SH-SY5Y (cell line): Measurements from ENCODE around the gene SLC2A5.

Experiments
- GATA2 ChIP-seq: IDR thresholded peaks from 2 replicates; pipeline ENCODE4 v1.6.1; 2011; ENCODE audit warnings: mild to moderate bottlenecking, low read depth, low read length
- GATA3 ChIP-seq: IDR thresholded peaks from 2 replicates; pipeline ENCODE4 v1.6.1; 2011; ENCODE audit warnings: low read depth, mild to moderate bottlenecking, low read length, moderate library complexity

DNA sequence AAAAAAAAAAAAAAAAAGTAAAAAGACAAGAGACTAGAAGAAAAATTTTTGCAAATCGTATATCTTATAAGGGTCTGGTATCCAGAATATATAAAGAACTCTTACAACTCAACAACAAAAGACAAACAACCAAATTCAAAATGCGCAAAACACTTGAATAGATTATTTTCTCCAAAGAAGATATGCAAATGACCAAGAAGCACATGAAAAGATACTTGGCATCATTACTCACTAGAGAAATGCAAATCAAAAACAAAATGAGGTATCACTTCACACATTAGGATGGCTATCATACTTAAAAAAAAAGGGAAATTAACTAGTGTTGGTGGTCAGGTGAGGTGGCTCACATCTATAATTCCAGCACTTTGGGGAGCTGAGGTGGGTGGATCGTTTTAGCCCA, 12.0 kb upstream of the SLC2A5 start:
- TF ChIP-seq GATA2 (no peak), GATA3 (no peak)
